Colonic mucosa (tissue), 4 donors: ENCODE data around the gene CSF2. TPM values are rescaled to one million over a fixed set of nuclear protein-coding genes. Genes with fewer than 3 reads are reported as not detected.

Source experiments
- DNase-seq: peaks from one replicate; pipeline ENCODE4 v3.0.0-alpha.2; 2020
- H3K27ac ChIP-seq: fragments of 200-600 bp; one replicate; pipeline ENCODE4 v1.8.0; 2021
- H3K27me3 ChIP-seq: fragments of 200-600 bp; one replicate; pipeline ENCODE4 v1.8.0; 2021
- H3K36me3 ChIP-seq: fragments of 200-600 bp; one replicate; pipeline ENCODE4 v1.8.0; 2021
- H3K4me1 ChIP-seq: fragments of 200-600 bp; one replicate; pipeline ENCODE4 v1.8.0; 2021; ENCODE audit warnings: mild to moderate bottlenecking
- H3K4me3 ChIP-seq: fragments of 200-600 bp; one replicate; pipeline ENCODE4 v1.8.0; 2021
- H3K9ac ChIP-seq, 2 donors: one replicate each; pipeline ENCODE4 v1.7.0; 2013; ENCODE audit warnings: control low read depth in 2 of 2, low read depth in 2 of 2, low read length in 2 of 2
- H3K9me3 ChIP-seq: fragments of 200-600 bp; one replicate; pipeline ENCODE4 v1.8.0; 2021
- intact Hi-C: fragments of 100-400 bp; cut with DNase I; formaldehyde crosslinking; loops from one replicate; pipeline ENCODE4 v1.14.1; 2022
- total RNA-seq, 2 donors: library from RNA; stranded (reverse); fragmentation: NEBNext Ultra II Directional in 1 of 2; extraction: Animal tissue kit (Norgen Biotek cat#: 25700) in 1 of 2; gene quantifications; one replicate each; pipeline ENCODE4 v1.2.1, GENCODE V29; 2021
- TF ChIP-seq, protein P1 (sequence below): fragments of 200-600 bp; IDR thresholded peaks from one replicate; pipeline ENCODE4 v1.8.0; 2022; ENCODE audit warnings: antibody characterized with exemption, mild to moderate bottlenecking
- donor health status: healthy.
- donor health status: DM: no; HTN: no; CAD: no.
- donor health status: DM: no; HTN: no; CAD: no.

CSF2 gene
- total RNA-seq, 2 donors from 2014 or later = 0.67 TPM; not detected in 1

DNA sequence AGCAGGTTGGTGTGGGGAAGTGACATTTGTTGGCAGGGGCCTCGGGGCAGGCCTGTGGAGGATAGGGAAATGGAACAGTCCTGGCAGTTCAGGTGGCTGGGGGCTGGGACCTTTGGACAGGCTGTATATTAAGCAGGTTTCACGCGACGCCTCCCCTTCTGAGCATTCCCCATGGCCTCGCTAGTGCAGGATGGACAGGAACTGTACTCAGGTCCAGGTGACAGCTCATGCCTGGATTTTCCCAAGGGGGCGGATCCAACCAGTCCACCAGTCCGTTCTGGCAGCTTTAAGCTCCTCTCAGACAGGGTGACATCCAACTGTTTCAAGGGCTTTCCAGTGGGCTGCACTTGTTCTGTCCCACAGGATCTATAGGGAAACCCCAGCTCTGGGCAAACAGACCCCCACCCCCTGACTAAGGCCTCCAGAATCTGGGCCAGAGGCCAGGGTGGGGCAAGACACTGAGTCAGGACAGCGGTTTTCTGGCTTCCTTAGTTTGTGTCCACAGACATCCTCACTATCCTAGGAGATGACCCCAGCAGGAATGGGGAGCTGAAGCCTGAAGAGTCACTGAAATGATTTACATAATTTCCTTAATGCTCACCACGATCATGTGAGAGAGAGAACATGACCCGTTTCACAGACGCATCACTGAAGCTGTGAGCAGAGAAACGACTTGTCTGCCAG lies 20.9 kb downstream of the CSF2 start:
- intact Hi-C loops = no loop called here
- H3K9ac ChIP-seq = no peak overlapping the region

DNA sequence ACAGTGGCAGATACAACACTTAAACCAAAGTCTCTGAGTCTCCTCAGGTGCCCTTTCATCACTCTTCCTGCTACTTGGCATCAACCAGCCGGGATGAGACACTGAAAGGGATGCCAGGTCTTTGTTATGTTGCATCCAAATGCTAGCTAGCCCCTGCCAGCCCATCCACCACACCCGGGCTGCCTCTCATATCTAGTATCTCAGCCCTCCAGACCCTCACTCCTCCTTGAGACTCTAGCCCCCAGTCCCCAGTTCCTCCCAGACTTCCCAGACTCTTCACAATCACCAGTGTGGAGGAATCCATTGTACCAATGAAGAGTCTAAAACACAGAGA lies 21.5 kb downstream of the CSF2 start:
- Histone ChIP-seq H3K9me3 (no peaks in the 10 kb centered on the region), H3K4me3 (no peak overlapping the region), H3K9ac (no peak overlapping the region), H3K36me3 (no peaks in the 10 kb centered on the region), H3K27ac (no peak overlapping the region), H3K27me3 (no peaks in the 10 kb centered on the region), H3K4me1 (no peaks in the 10 kb centered on the region)
- TF ChIP-seq, protein P1, sequence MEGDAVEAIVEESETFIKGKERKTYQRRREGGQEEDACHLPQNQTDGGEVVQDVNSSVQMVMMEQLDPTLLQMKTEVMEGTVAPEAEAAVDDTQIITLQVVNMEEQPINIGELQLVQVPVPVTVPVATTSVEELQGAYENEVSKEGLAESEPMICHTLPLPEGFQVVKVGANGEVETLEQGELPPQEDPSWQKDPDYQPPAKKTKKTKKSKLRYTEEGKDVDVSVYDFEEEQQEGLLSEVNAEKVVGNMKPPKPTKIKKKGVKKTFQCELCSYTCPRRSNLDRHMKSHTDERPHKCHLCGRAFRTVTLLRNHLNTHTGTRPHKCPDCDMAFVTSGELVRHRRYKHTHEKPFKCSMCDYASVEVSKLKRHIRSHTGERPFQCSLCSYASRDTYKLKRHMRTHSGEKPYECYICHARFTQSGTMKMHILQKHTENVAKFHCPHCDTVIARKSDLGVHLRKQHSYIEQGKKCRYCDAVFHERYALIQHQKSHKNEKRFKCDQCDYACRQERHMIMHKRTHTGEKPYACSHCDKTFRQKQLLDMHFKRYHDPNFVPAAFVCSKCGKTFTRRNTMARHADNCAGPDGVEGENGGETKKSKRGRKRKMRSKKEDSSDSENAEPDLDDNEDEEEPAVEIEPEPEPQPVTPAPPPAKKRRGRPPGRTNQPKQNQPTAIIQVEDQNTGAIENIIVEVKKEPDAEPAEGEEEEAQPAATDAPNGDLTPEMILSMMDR = no peak
- intact Hi-C loops = no loop called here
- no peak for DNase-seq

More for the DNA sequence above, 20.9 kb downstream of the CSF2 start:
- no peaks in the 10 kb centered on the region for H3K27me3 ChIP-seq
- H3K9me3 ChIP-seq = no peaks in the 10 kb centered on the region
- H3K4me1 ChIP-seq = no peaks in the 10 kb centered on the region
- H3K27ac ChIP-seq = no peak overlapping the region
- no peak for DNase-seq
- TF ChIP-seq, protein P1 = no peak
- H3K4me3 ChIP-seq = no peak overlapping the region
- H3K36me3 ChIP-seq = no peaks in the 10 kb centered on the region

DNA sequence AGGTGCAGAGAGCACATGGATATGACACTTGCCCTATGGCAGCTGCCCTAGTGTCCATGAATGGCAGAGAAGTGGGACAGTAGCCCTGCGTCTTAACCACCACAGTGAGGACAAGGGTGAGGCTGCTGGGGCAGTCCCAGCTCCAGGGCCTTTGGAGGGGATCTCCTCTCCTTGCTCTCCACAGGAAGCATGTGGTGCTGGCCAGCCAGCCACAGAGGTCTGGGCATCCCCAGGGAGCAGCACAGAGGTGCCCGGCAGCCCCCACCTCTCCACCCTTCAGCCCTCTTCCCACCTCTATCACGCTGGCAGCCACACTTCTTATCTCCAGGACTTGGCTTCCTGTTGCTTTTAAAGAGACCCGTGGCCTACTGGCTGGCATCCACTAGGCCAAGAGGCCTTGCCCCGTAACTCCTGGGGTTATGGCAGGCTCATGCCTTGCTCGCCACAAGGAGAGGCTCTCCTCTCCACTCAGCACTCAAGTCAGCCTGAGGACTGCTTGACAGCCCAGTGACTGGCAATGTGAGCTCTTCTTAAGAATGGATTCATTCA lies 21.9 kb downstream of the CSF2 start:
- Histone ChIP-seq H3K27me3 (no peaks in the 10 kb centered on the region), H3K9ac (no peak overlapping the region), H3K27ac (no peak overlapping the region), H3K36me3 (no peaks in the 10 kb centered on the region), H3K4me1 (no peaks in the 10 kb centered on the region), H3K9me3 (no peaks in the 10 kb centered on the region), H3K4me3 (no peak overlapping the region)
- DNase-seq = no peak
- intact Hi-C loops = no loop called here
- TF ChIP-seq, protein P1 = no peak

DNA sequence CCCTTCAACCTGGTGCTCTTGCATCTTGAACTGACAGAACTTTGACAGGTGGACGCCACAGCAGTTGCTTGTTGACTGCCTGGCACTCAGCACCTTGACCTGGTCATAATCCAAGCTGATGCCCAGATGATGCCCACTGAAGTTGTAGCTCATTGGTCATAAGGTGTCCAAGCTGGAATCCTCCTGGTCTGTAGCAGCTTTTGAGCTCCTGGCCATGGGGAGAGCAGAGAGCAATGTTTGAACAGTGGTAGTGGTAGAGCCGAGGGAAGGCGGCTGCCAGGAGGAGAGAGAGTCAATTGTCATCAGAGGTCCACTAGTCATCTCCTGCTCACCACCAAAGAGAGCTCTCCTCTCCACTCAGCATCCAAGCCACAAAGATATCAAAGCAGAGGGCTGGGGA lies 23.3 kb downstream of the CSF2 start:
- H3K4me1 ChIP-seq = no peaks in the 10 kb centered on the region
- TF ChIP-seq, protein P1 = no peak
- H3K4me3 ChIP-seq = no peak overlapping the region
- H3K9ac ChIP-seq = no peak overlapping the region
- no peak overlapping the region for H3K27ac ChIP-seq
- no peaks in the 10 kb centered on the region for H3K9me3 ChIP-seq
- no peaks in the 10 kb centered on the region for H3K27me3 ChIP-seq
- intact Hi-C loops = no loop called here
- DNase-seq = no peak
- no peaks in the 10 kb centered on the region for H3K36me3 ChIP-seq

DNA sequence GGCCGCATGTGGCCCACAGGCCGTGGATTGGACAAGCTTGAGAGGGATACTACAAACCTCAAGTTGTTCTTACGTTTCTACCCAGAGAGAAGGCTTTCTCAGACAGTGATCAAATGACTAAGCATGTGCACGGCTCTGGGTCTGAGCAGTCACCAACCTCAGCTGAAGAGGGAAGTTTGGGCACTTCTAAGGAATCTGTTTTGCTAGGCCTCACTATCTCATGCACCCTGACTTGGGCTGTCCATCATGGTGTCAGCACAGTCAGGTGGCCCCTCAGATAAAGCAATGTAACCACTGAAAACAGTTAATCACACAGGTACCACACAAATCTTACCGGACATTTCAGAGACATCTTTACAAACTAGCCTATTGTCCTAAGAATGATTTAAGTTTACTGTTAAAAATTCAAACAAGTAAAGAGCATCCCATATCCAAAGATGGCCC lies 24.6 kb downstream of the CSF2 start:
- DNase-seq = no peak
- Histone ChIP-seq H3K4me3 (no peak overlapping the region), H3K9ac (no peak overlapping the region), H3K27ac (no peak overlapping the region), H3K9me3 (no peaks in the 10 kb centered on the region), H3K36me3 (no peaks in the 10 kb centered on the region), H3K4me1 (no peaks in the 10 kb centered on the region), H3K27me3 (no peaks in the 10 kb centered on the region)
- intact Hi-C loops = no loop called here
- TF ChIP-seq, protein P1 = no peak
